Pancreas (tissue), 10 donors: Measurements from ENCODE around the gene KLHL1. TPM values are rescaled to one million over a fixed set of nuclear protein-coding genes. Genes with fewer than 3 reads are reported as not detected.

Source experiments
- ATAC-seq, 4 donors: fragments of 200-7000 bp; cut with Tn5 transposase; one replicate each; pipeline versions ENCODE4 v1.8.0 to v1.9.1; 2020; ENCODE audit warnings: mild to moderate bottlenecking in 4 of 4, moderate library complexity in 4 of 4
- DNase-seq, 6 donors: peaks; one replicate each; pipeline ENCODE4 v3.0.0-alpha.2; 2020
- FAIRE-seq: peaks from 2 replicates; lab custom pipeline; 2012; peaks lifted over from hg19 to GRCh38; lab: Jason Lieb, UNC
- H3K27ac ChIP-seq, 4 donors: fragments of 200-600 bp; sonication (generic); 1 replicate in 3 of 4; 2 replicates in 1 of 4; pipeline versions ENCODE4 v1.5.0 to v1.8.0; 2020
- H3K27me3 ChIP-seq, 4 donors: fragments of 200-600 bp; one replicate each; pipeline ENCODE4 v1.8.0; 2021
- H3K36me3 ChIP-seq, 3 donors: fragments of 200-600 bp; sonication (generic) in 1 of 3; one replicate each; pipeline versions ENCODE4 v1.5.0 to v1.8.0; 2020 to 2021
- H3K4me1 ChIP-seq, 3 donors: fragments of 200-600 bp; one replicate each; pipeline ENCODE4 v1.8.0; 2021
- H3K4me3 ChIP-seq, 4 donors: fragments of 200-600 bp; sonication (generic) in 2 of 4; one replicate each; pipeline versions ENCODE4 v1.5.0 to v1.8.0; 2020 to 2021
- H3K9me3 ChIP-seq, 4 donors: fragments of 200-600 bp; one replicate each; pipeline ENCODE4 v1.8.0; 2021
- WGBS, 2 donors: extraction: QIAGEN DNeasy Blood & Tissue Kit; methylation state at CpG; one replicate each; pipeline ENCODE4 v1.1.7; 2013; 5-methylcytosine and 5-hydroxymethylcytosine counted together
- intact Hi-C, 3 donors: fragments of 100-400 bp; cut with DNase I; formaldehyde crosslinking; loops; one replicate each; pipeline versions ENCODE4 v1.11.1 to v1.14.2; 2022
- polyA plus RNA-seq, 2 donors: library from polyadenylated mRNA; stranded (reverse); fragments of 200-250 nt; gene quantifications; one replicate each; pipeline ENCODE4 v1.2.3, GENCODE V29; 2013
- total RNA-seq, 6 donors: library from RNA; stranded (reverse); fragmentation: NEBNext Ultra II Directional in 4 of 6; extraction: Animal tissue kit (Norgen Biotek cat#: 25700) in 4 of 6; gene quantifications; one replicate each; pipeline versions ENCODE4 v1.2.1 to v1.2.4, GENCODE V29; 2021 to 2023
- TF ChIP-seq, protein P1 (sequence below), 4 donors: fragments of 200-600 bp; sonication (generic) in 3 of 4; IDR thresholded peaks; one replicate each; pipeline versions ENCODE4 v1.5.0 to v1.8.0; 2021; ENCODE audit warnings: antibody characterized with exemption in 4 of 4
- donor health status: healthy with polysubstance abuse.
- donor health status: DM: no; HTN: no; CAD: no; lungs with moderate emphysema.
- donor health status: DM: no; HTN: no; CAD: no.
- donor health status: control.
- donor health status: control.
- donor health status: Bipolar disorder and iron deficiency.
- donor health status: DM: yes; HTN: yes; CAD: no.
- donor health status: DM: no; HTN: no; CAD: no.
- donor health status: DM: no; HTN: no; CAD: no.
- donor health status: DM: yes; HTN: yes; CAD: no.

The KLHL1 gene
- total and polyA plus RNA-seq, 8 donors: 0.04 to 0.59 (median 0.14) TPM; not detected in 3

DNA sequence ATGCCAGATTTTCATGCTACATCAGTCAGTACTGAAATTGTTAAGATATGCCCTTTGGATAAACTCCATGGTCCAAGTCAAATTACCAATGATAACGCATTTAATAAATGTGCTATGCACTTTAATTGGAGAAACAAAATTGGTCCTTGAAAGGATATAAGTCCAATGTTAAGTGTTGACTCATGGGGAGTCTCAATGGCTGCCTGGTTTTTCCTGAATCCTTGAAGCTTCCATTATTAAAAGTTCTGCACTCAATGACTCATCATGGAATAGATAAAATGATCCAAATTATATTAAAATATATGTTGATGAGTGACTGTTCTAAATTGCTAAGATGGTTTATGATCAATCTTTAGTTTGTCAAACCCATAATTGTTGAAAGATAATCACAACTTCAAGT lies 346.7 kb downstream of the KLHL1 start:
- Histone ChIP-seq H3K4me1 (no peaks in the 10 kb centered on the region), H3K27ac (no peak overlapping the region), H3K9me3 (no peaks in the 10 kb centered on the region), H3K36me3 (no peaks in the 10 kb centered on the region), H3K27me3 (no peaks in the 10 kb centered on the region), H3K4me3 (no peak overlapping the region)
- FAIRE-seq: no peak
- TF ChIP-seq, protein P1, sequence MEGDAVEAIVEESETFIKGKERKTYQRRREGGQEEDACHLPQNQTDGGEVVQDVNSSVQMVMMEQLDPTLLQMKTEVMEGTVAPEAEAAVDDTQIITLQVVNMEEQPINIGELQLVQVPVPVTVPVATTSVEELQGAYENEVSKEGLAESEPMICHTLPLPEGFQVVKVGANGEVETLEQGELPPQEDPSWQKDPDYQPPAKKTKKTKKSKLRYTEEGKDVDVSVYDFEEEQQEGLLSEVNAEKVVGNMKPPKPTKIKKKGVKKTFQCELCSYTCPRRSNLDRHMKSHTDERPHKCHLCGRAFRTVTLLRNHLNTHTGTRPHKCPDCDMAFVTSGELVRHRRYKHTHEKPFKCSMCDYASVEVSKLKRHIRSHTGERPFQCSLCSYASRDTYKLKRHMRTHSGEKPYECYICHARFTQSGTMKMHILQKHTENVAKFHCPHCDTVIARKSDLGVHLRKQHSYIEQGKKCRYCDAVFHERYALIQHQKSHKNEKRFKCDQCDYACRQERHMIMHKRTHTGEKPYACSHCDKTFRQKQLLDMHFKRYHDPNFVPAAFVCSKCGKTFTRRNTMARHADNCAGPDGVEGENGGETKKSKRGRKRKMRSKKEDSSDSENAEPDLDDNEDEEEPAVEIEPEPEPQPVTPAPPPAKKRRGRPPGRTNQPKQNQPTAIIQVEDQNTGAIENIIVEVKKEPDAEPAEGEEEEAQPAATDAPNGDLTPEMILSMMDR (IDR thresholded peaks at IDR 0.05): no peak
- DNase-seq: no peak
- 74 to 81% methylated on average over 1 of the region's 1 CpG for WGBS, 2 donors
- ATAC-seq: no peak
- intact Hi-C loops: no loop called here

DNA sequence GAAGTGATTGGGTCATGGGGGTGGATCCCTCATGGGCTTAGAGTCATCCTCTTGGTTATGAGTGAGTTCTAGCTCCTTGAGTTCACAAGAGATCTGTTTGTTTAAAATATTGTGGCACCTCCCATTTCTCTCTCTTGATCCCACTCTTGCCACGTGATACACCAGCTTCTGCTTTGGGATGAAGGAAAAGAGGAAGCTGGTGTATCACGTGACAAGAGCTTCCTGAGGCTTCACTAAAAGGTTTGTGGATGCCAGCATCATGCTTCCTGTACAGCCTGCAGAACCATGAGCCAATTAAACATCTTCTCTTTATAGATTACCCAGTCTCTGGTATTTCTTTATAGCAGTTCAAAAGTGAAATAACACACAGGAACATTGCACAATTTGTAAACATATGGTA lies 353.2 kb downstream of the KLHL1 start:
- H3K27me3 ChIP-seq: no peaks in the 10 kb centered on the region
- H3K4me1 ChIP-seq: no peaks in the 10 kb centered on the region
- TF ChIP-seq, protein P1 (IDR thresholded peaks at IDR 0.05): no peak
- intact Hi-C loops: no loop called here
- no peaks in the 10 kb centered on the region for H3K9me3 ChIP-seq
- FAIRE-seq (no peak), ATAC-seq (no peak), DNase-seq (no peak)
- H3K27ac ChIP-seq: no peak overlapping the region
- 66 to 76% methylated on average over 2 of the region's 2 CpGs for WGBS, 2 donors
- H3K36me3 ChIP-seq: no peaks in the 10 kb centered on the region
- H3K4me3 ChIP-seq: no peak overlapping the region

- DNase-seq (no peak), FAIRE-seq (no peak), ATAC-seq (no peak)
- H3K27me3 ChIP-seq: no peaks in the 10 kb centered on the region
- intact Hi-C loops: no loop called here
- H3K36me3 ChIP-seq: no peaks in the 10 kb centered on the region
- no peaks in the 10 kb centered on the region for H3K4me1 ChIP-seq
- no peak overlapping the region for H3K4me3 ChIP-seq
- H3K27ac ChIP-seq: no peak overlapping the region
- WGBS, 2 donors: 82 to 89% methylated on average over 4 of the region's 4 CpGs
- H3K9me3 ChIP-seq: no peaks in the 10 kb centered on the region
- TF ChIP-seq, protein P1 (IDR thresholded peaks at IDR 0.05): no peak
These were observed 357.0 kb downstream of the KLHL1 start for GRCh38 chr13:69751259-69751658.

GRCh38 chr13:69737129-69737935 lies 370.9 kb downstream of the KLHL1 start:
- H3K36me3 ChIP-seq: no peaks in the 10 kb centered on the region
- WGBS, 2 donors: 51 to 74% methylated on average over 10 to 11 of the region's 11 CpGs
- H3K9me3 ChIP-seq: no peaks in the 10 kb centered on the region
- no peaks in the 10 kb centered on the region for H3K4me1 ChIP-seq
- no peaks in the 10 kb centered on the region for H3K27me3 ChIP-seq
- DNase-seq (peak in 3 of 6 donors; percentile 17 to 29 (median 26)), ATAC-seq (peak in 2 of 4 donors; percentile 60 to 85), FAIRE-seq (no peak)
- TF ChIP-seq, protein P1 (IDR thresholded peaks at IDR 0.05): no peak
- H3K27ac ChIP-seq: no peak overlapping the region
- intact Hi-C loops: no loop called here
- no peak overlapping the region for H3K4me3 ChIP-seq

DNA sequence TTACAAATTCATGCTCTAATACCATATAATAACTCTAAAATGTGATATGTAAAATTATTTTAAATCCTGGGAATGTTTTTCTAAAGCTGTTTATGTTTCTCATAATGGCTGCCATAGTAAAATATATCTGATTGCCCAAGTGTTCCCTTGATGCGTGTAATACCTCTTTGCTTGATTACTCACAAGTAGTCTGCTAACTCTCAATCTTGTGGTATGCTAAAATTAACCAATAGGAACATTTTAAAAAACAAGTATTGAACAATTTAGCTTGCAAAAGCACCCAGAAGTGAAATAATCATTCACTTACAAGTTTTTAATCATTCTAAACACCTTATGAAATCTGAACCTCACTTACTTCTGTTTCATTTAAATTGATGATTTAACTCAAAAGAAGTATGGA lies 386.6 kb downstream of the KLHL1 start:
- Histone ChIP-seq H3K4me1 (no peaks in the 10 kb centered on the region), H3K9me3 (no peaks in the 10 kb centered on the region), H3K36me3 (no peaks in the 10 kb centered on the region), H3K27ac (no peak overlapping the region), H3K27me3 (no peaks in the 10 kb centered on the region), H3K4me3 (no peak overlapping the region)
- DNase-seq: no peak
- TF ChIP-seq, protein P1 (IDR thresholded peaks at IDR 0.05): no peak
- intact Hi-C loops: no loop called here
- no peak for FAIRE-seq
- WGBS, 2 donors: 92 to 97% methylated on average over 1 of the region's 1 CpG
- ATAC-seq: no peak
